GM12878 (cell line): Measurements from ENCODE around the gene AHNAK. TPM values are rescaled to one million over a fixed set of nuclear protein-coding genes. Genes with fewer than 3 reads are reported as not detected.

Source experiments
- ATAC-seq: fragments of 200-7000 bp; cut with Tn5 transposase; 3 replicates; pipeline ENCODE4 v1.9.1; 2020; ENCODE audit warnings: mild to moderate bottlenecking, moderate library complexity
- BruUV-seq: library from RNA; stranded (reverse); fragments of 400-500 nt; replicated peaks from 2 replicates; lab custom pipeline; 2021; lab: Mats Ljungman, UMichigan
- CTCF ChIA-PET: fragments of 300-600 bp; sonication (Branson Sonifier 250); formaldehyde crosslinking; extraction: SDS; loops from one replicate; lab custom pipeline; 2021; ENCODE audit warnings: inconsistent platforms; lab: Yijun Ruan, JAX
- POLR2A ChIA-PET: fragments of 350-600 bp; formaldehyde crosslinking; extraction: SDS; loops from one replicate; lab custom pipeline; 2021; ENCODE audit warnings: inconsistent platforms; lab: Charles Lee
- RAD21 ChIA-PET: fragments of 300-600 bp; sonication (Branson Sonifier 250); formaldehyde crosslinking; loops from one replicate; lab custom pipeline; 2023; ENCODE audit warnings: antibody characterized with exemption; ENCODE audit not compliant: unreplicated experiment; lab: Charles Lee
- SMC1A ChIA-PET: fragments of 300-600 bp; sonication (Branson Sonifier 250); formaldehyde crosslinking; loops from one replicate; lab custom pipeline; 2023; ENCODE audit not compliant: unreplicated experiment, uncharacterized antibody; lab: Charles Lee
- DNase-seq: peaks from one replicate; pipeline ENCODE4 v3.0.0-alpha.2; 2011; ENCODE audit warnings: low read depth, low spot score
- FAIRE-seq: peaks from 3 replicates; lab custom pipeline; 2011; peaks lifted over from hg19 to GRCh38; lab: Jason Lieb, UNC
- H2AFZ ChIP-seq: 2 replicates; pipeline ENCODE4 v1.6.0; 2011; ENCODE audit warnings: low read depth, low read length, control low read depth; ENCODE audit not compliant: control insufficient read depth
- H3K27ac ChIP-seq: 2 replicates; pipeline ENCODE4 v1.5.1; 2011; ENCODE audit warnings: control low read depth; ENCODE audit not compliant: control insufficient read depth, insufficient read depth
- H3K27me3 ChIP-seq, 2 experiments: replicated peaks in 1 of 2; 2 replicates each; pipeline versions ENCODE4 v1.6.0 to v1.6.1; 2011; ENCODE audit warnings: low read length in 1 of 2; ENCODE audit not compliant: control insufficient read depth in 2 of 2, insufficient read depth in 2 of 2
- H3K36me3 ChIP-seq, 2 experiments: 2 replicates each; pipeline ENCODE4 v1.5.1; 2011; ENCODE audit warnings: low read length in 1 of 2; ENCODE audit not compliant: control insufficient read depth in 2 of 2, insufficient read depth in 2 of 2
- H3K4me1 ChIP-seq: 2 replicates; pipeline ENCODE4 v1.6.1; 2011; ENCODE audit warnings: mild to moderate bottlenecking, low read length, moderate library complexity, mixed read lengths; ENCODE audit not compliant: control insufficient read depth, insufficient read depth
- H3K4me2 ChIP-seq: 2 replicates; pipeline ENCODE4 v1.6.0; 2011; ENCODE audit warnings: control low read depth; ENCODE audit not compliant: control insufficient read depth, insufficient read depth
- H3K4me3 ChIP-seq: fragments of 200-600 bp; sonication (generic); 2 replicates; pipeline ENCODE4 v1.5.1; 2016
- H3K79me2 ChIP-seq: 2 replicates; pipeline ENCODE4 v1.6.0; 2011; ENCODE audit warnings: low read length; ENCODE audit not compliant: control insufficient read depth, insufficient read depth
- H3K9ac ChIP-seq: 2 replicates; pipeline ENCODE4 v1.8.0; 2011; ENCODE audit warnings: low read length, control low read depth, mixed read lengths; ENCODE audit not compliant: control insufficient read depth, insufficient read depth
- H3K9me3 ChIP-seq: replicated peaks from 3 replicates; pipeline ENCODE4 v1.5.1; 2011; ENCODE audit warnings: mild to moderate bottlenecking, low read length; ENCODE audit not compliant: control insufficient read depth, insufficient read depth
- H4K20me1 ChIP-seq: 2 replicates; pipeline ENCODE4 v1.6.0; 2011; ENCODE audit not compliant: control insufficient read depth, insufficient read depth
- NFYA ChIP-seq: IDR thresholded peaks from 2 replicates; pipeline ENCODE4 v1.6.1; 2011; ENCODE audit warnings: low read depth, mild to moderate bottlenecking, low read length, improper control_type of control experiment, borderline replicate concordance
- REST ChIP-seq: IDR thresholded peaks from 2 replicates; pipeline ENCODE4 v1.6.1; 2012; ENCODE audit warnings: mild to moderate bottlenecking, low read depth, low read length
- WGBS: methylation state at CpG from one replicate; pipeline ENCODE4 v1.1.6; 2016; ENCODE audit warnings: low lambda C conversion rate; ENCODE audit not compliant: insufficient replicate concordance, insufficient coverage; ENCODE audit errors: missing lambda C conversion rate; 5-methylcytosine and 5-hydroxymethylcytosine counted together
- in situ Hi-C: fragments of 300-500 bp; cut with MboI; formaldehyde crosslinking; loops from 9 replicates; pipeline ENCODE4 v1.14.3; 2018; ENCODE audit warnings: mixed read lengths
- intact Hi-C: fragments of 100-400 bp; cut with micrococcal nuclease; formaldehyde crosslinking; loops from one replicate; pipeline ENCODE4 v1.14.2; 2022; ENCODE audit not compliant: unreplicated experiment
- polyA plus RNA-seq, 11 experiments: library from polyadenylated mRNA; depleted of rRNA in 4 of 11; unstranded in 6 of 11; stranded (reverse) in 5 of 11; fragments of >200 nt; fragmentation: Nextera tagmentation in 4 of 11; fragmentation: Illumina TruSeq in 1 of 11; extraction: Ambion mirVana in 4 of 11; extraction: Trizol in 1 of 11; gene quantifications; 1 replicate in 1 of 11; 2 replicates in 10 of 11; pipeline versions ENCODE4 v1.2.1 to v1.2.3, GENCODE V29; 2011 to 2016; ENCODE audit warnings: inconsistent platforms in 2 of 11, missing spikeins in 2 of 11, low read depth in 1 of 11
- total RNA-seq, 4 experiments: library from RNA; depleted of rRNA in 3 of 4; stranded (reverse); fragments of >200 nt in 3 of 4; fragmentation: Illumina TruSeq in 1 of 4; extraction: Trizol in 1 of 4; gene quantifications; 2 replicates each; pipeline versions ENCODE4 v1.2.1 to v1.2.3, GENCODE V29; 2013 to 2021

Gene AHNAK
- total and polyA plus RNA-seq, 10 of the 15 experiments (the other 5 are each of a cell fraction or from before 2014, with no cell fraction given) = 0.76 to 90.3 (median 19.4) TPM

- no peak for ATAC-seq
- in situ Hi-C loops (no loop called here), intact Hi-C loops (no loop called here)
- ChIA-PET SMC1A (interaction anchor here (0.6 to 1.2 kb wide), 2 partner anchors 100 to 1163 kb away, joined by 3 to 4 read pairs; partner anchors contain the start of gene VWCE), CTCF (interaction anchor here (0.6 to 2.1 kb wide), 9 partner anchors 9 to 466 kb away, joined by 3 to 7 read pairs (median 4); no protein-coding TSS in a partner anchor), RAD21 (interaction anchor here (1.3 kb wide), 1 partner anchor 33 kb away, joined by 5 read pairs; no protein-coding TSS in a partner anchor), POLR2A (interaction anchor here (0.7 to 1.1 kb wide), 4 partner anchors 9 to 686 kb away, joined by 3 to 4 read pairs (median 3); no protein-coding TSS in a partner anchor)
- no peaks in the 10 kb centered on the region for H3K27me3 ChIP-seq
- no peak overlapping the region for H3K4me2 ChIP-seq
- no peaks in the 10 kb centered on the region for H3K79me2 ChIP-seq
- H4K20me1 ChIP-seq = no peaks in the 10 kb centered on the region
- H3K9me3 ChIP-seq = no peaks in the 10 kb centered on the region
- H3K9ac ChIP-seq = no peak overlapping the region
- WGBS = 61% methylated on average over 4 of the region's 4 CpGs
- FAIRE-seq = no peak
- no peak for TF ChIP-seq NFYA
- TF ChIP-seq REST = no peak
- no peaks in the 10 kb centered on the region for H3K4me1 ChIP-seq
- BruUV-seq = no TSS peak
- H3K36me3 ChIP-seq = no peaks in the 10 kb centered on the region
- H3K27ac ChIP-seq = no peak overlapping the region
- no peak overlapping the region for H3K4me3 ChIP-seq
- DNase-seq = no peak
- no peak overlapping the region for H2AFZ ChIP-seq
These were observed 89.1 kb downstream of the AHNAK start for GRCh38 chr11:62457478-62457877.
